AG04449 (cell line): ENCODE results near the gene NID2.

Experiments used
- CTCF ChIA-PET: fragments of 350-600 bp; formaldehyde crosslinking; extraction: SDS; loops from one replicate; lab custom pipeline; 2021; ENCODE audit warnings: antibody characterized with exemption; lab: Yijun Ruan, JAX
- POLR2A ChIA-PET: fragments of 400-600, 350-600 bp; formaldehyde crosslinking; extraction: SDS; loops from one replicate; lab custom pipeline; 2020; ENCODE audit warnings: antibody characterized with exemption, inconsistent platforms; lab: Yijun Ruan, JAX
- DNase-seq: peaks from one replicate; pipeline ENCODE4 v3.0.0-alpha.2; 2010; ENCODE audit warnings: low read depth, low spot score
- H3K4me3 ChIP-seq: 2 replicates; pipeline ENCODE4 v1.5.1; 2011; ENCODE audit warnings: low read depth, mild to moderate bottlenecking, control low read depth, low read length
- CTCF ChIP-seq: IDR thresholded peaks from one replicate; pipeline ENCODE4 v1.5.1; 2011; ENCODE audit warnings: mild to moderate bottlenecking, moderate library complexity, low read length, control low read depth, inconsistent platforms; ENCODE audit not compliant: insufficient read depth; ENCODE audit errors: missing control alignments

Gene NID2

DNA sequence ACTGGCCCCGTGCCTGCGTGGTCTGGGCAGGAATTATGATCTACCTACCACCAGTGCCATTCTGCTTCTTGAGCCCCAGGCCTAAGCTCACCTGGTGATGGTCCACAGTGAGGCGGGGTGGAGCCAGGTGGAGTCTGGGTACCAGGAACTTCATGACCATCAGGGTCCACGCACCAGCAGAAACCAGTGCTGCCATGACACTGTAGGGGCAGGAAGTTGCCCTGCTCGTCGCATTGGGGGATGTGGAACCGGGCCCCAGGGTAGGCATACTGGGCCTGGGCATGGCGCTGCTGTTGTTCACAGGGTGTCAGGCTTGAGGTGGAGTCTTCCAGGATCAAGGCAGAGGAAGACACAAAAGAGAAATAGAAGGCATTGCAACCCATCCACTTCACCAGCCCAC, 49.9 kb downstream of the NID2 start:
- DNase-seq: no peak
- H3K4me3 ChIP-seq: no peak overlapping the region
- POLR2A ChIA-PET: no interaction called here
- TF ChIP-seq CTCF: no peak
- CTCF ChIA-PET: interaction anchor here (0.8 to 1.9 kb wide), 6 partner anchors 10 to 112 kb away, joined by 3 to 10 read pairs (median 4); no protein-coding TSS in a partner anchor

DNA sequence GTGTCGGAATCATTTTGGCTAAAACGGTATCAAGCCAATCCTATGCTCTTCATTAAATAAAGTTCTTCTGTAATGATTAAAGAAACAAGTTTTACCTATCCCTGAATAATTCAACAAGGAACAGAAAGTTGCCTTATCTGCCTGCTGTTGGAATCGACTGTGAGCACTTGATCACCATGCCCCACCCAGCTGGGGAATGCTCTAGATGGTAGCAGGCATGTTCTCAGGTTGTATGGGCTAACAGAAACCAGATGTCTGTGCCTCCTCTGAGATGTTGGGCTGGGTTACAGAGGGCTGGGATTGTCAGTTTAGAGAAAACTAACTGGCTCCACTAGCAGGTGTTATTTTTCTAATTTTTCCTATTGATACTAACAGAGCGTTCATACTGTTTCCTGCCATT, 50.6 kb downstream of the NID2 start:
- ChIA-PET POLR2A (no interaction called here), CTCF (interaction anchor here (1.5 to 1.9 kb wide), 2 partner anchors 10 to 22 kb away, joined by 4 read pairs; no protein-coding TSS in a partner anchor)

DNA sequence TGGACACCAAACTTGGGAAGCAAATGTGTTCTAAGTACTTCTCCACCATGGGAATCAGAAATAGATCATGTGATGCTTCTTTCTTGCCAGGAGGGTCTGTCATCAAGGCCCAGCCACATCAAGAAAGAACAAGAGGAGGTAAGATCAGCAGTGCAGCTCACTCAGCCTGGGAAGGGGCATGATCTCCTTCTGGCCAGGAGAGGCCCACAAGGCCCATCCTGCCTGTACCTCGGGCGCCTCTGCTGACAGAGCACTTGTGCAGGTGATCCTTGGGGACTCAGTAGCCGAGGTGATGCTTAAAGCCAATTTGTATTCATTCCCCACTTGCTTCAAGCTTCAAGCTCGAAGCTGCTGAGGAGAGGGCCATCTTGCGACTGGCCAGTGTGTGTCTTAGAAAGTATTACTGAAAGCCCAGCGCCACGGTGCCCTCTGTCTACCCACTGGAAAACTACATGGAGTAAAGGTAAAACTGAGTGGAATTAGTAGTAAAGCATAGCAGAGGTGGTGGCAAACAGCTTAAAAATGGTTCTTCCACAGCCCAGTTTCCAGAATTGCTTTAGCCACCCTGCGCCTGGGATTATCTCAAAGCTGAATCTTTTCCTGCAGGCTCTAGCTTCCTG, 53.3 kb downstream of the NID2 start:
- CTCF ChIA-PET: interaction anchor here (0.6 to 2.7 kb wide), 17 partner anchors 8 to 118 kb away, joined by 3 to 22 read pairs (median 5); no protein-coding TSS in a partner anchor
- DNase-seq: no peak
- peak; percentile 45 for TF ChIP-seq CTCF
- H3K4me3 ChIP-seq: no peak overlapping the region
- POLR2A ChIA-PET: no interaction called here

More for the DNA sequence above, 50.6 kb downstream of the NID2 start:
- DNase-seq: no peak
- no peak for TF ChIP-seq CTCF
- no peak overlapping the region for H3K4me3 ChIP-seq

DNA sequence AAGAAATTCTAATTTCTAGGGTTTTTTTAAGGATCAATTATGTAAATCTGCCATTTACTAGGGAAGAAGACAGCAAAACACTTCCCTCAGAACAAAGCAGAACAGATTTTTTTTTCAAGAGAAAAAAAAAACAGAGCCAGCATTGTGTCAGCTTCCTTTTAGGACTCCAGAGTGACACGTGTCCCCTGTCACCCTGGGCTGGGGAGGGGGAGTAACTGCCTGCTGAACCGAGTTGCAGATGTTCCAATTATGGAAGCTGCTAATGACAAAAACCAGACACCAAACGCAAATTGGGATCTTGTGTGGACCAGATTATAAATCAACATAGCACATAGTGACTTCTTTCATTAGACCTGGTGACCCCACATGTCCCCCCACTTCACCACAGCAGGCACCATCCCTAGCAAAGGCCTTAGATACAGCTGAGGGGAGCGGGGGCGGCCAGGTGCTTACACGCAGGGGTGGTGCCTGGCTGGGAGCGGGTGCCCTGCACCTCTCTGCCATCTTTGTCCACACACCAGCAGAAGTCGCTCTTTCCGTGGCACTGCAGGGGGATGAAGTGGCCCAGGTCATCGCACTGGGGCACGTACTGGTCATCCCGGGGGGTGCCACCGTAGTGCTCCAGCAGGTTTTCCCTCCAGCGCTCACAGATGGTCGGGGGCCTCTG, 54.1 kb downstream of the NID2 start:
- no peak for TF ChIP-seq CTCF
- ChIA-PET POLR2A (interaction anchor here (0.6 kb wide), 1 partner anchor 97 kb away, joined by 3 read pairs; no protein-coding TSS in a partner anchor), CTCF (interaction anchor here (0.6 to 2.7 kb wide), 14 partner anchors 8 to 119 kb away, joined by 3 to 22 read pairs (median 5); no protein-coding TSS in a partner anchor)
- DNase-seq: no peak
- no peak overlapping the region for H3K4me3 ChIP-seq

DNA sequence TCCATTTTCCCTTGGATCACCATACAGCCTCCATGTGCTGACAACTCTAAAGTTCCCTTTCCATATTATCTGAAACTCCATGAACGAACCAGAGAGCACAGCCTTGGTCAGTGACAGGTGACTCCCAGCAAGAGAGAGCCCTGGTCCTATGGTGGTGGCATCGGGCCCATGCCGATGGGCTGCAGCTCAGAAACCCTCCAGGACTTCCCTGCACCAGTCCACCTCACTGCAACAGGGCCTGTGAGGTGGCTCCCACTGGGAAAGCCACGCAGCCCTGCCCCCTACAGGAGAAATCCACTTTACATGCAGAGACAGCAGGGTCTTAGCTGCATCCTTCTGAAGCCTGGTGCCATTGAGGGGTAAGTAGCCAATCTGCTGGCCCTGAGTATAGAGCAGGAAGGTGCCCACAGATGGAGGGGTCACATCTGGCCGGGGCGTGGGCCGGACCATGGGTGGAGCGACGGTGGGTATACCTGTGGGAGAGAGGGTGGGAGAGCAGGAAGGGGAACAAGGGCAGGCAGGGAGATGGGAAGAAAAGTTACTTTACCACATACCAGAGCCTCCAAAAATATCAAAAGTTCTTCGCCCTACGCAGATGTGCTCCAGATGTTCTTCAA, 54.8 kb downstream of the NID2 start:
- no peak overlapping the region for H3K4me3 ChIP-seq
- no peak for DNase-seq
- peak; percentile 5 for TF ChIP-seq CTCF
- POLR2A ChIA-PET: interaction anchor here (0.6 kb wide), 1 partner anchor 98 kb away, joined by 3 read pairs; no protein-coding TSS in a partner anchor
- CTCF ChIA-PET: interaction anchor here (0.6 to 2.0 kb wide), 6 partner anchors 9 to 118 kb away, joined by 3 to 6 read pairs (median 5); no protein-coding TSS in a partner anchor
